B cell (primary cell): ENCODE measurements around the gene PPEF2. TPM values are rescaled to one million over a fixed set of nuclear protein-coding genes. Genes with fewer than 3 reads are reported as not detected.

Source experiments
- ATAC-seq: fragments of 200-7000 bp; cut with Tn5 transposase; one replicate; pipeline ENCODE4 v1.10.0; 2021; ENCODE audit warnings: low read depth, mild to moderate bottlenecking, moderate number of reproducible peaks, moderate library complexity
- CTCF ChIA-PET: fragments of 350-600 bp; sonication (Branson Sonifier 250); formaldehyde crosslinking; loops from one replicate; lab custom pipeline; 2021; ENCODE audit warnings: antibody characterized with exemption, inconsistent platforms; lab: Charles Lee
- POLR2A ChIA-PET: fragments of 350-600 bp; sonication (Branson Sonifier 250); formaldehyde crosslinking; loops from one replicate; lab custom pipeline; 2021; ENCODE audit warnings: antibody characterized with exemption; lab: Charles Lee
- DNase-seq: peaks from one replicate; pipeline ENCODE4 v3.0.0; 2013
- H2AFZ ChIP-seq: 2 replicates; pipeline ENCODE4 v1.6.1; 2012; ENCODE audit warnings: mild to moderate bottlenecking, low read depth, low read length; ENCODE audit not compliant: insufficient read depth, poor library complexity, severe bottlenecking
- H3K27ac ChIP-seq, 2 donors: 1 replicate in 1 of 2; 2 replicates in 1 of 2; pipeline ENCODE4 v1.5.1; 2012 to 2013; ENCODE audit warnings: low read length in 2 of 2, mild to moderate bottlenecking in 2 of 2, moderate library complexity in 1 of 2
- H3K27me3 ChIP-seq, 4 experiments: fragments of 200-600 bp in 1 of 4; sonication (generic) in 1 of 4; replicated peaks in 1 of 4; 1 replicate in 2 of 4; 2 replicates in 2 of 4; pipeline versions ENCODE4 v1.6.1 to v1.7.0; 2013 to 2016; ENCODE audit warnings: low read length in 3 of 4, mild to moderate bottlenecking in 2 of 4, mixed read lengths in 1 of 4, moderate library complexity in 1 of 4; ENCODE audit not compliant: insufficient read depth in 4 of 4, control insufficient read depth in 3 of 4; ENCODE audit errors: control extremely low read depth in 1 of 4
- H3K36me3 ChIP-seq, 2 experiments: replicated peaks in 1 of 2; 1 replicate in 1 of 2; 2 replicates in 1 of 2; pipeline versions ENCODE4 v1.6.1 to v1.7.1; 2013; ENCODE audit warnings: low read length in 1 of 2; ENCODE audit not compliant: insufficient read depth in 2 of 2, control insufficient read depth in 1 of 2; ENCODE audit errors: control extremely low read depth in 1 of 2, extremely low read depth in 1 of 2
- H3K4me1 ChIP-seq, 2 donors: fragments of 200-600 bp in 1 of 2; sonication (generic) in 1 of 2; 1 replicate in 1 of 2; 2 replicates in 1 of 2; pipeline versions ENCODE4 v1.5.1 to v1.6.1; 2013 to 2017; ENCODE audit warnings: low read length in 2 of 2; ENCODE audit not compliant: control insufficient read depth in 2 of 2, insufficient read depth in 2 of 2
- H3K4me2 ChIP-seq: replicated peaks from 2 replicates; pipeline ENCODE3; 2012; ENCODE audit warnings: mild to moderate bottlenecking, low read depth, low read length; ENCODE audit not compliant: poor library complexity, severe bottlenecking
- H3K4me3 ChIP-seq, 5 experiments: fragments of 200-600 bp in 1 of 5; sonication (generic) in 1 of 5; 1 replicate in 3 of 5; 2 replicates in 2 of 5; pipeline versions ENCODE4 v1.5.1 to v1.7.0; 2011 to 2016; ENCODE audit warnings: low read length in 4 of 5, mild to moderate bottlenecking in 4 of 5, low read depth in 2 of 5, control low read depth in 1 of 5, moderate library complexity in 1 of 5; ENCODE audit not compliant: insufficient read depth in 1 of 5; ENCODE audit errors: control extremely low read depth in 1 of 5, extremely low read depth in 1 of 5
- H3K79me2 ChIP-seq: fragments of 200-600 bp; sonication (generic); one replicate; pipeline ENCODE4 v1.6.0; 2016; ENCODE audit warnings: low read length; ENCODE audit not compliant: control insufficient read depth, insufficient read depth
- H3K9ac ChIP-seq: fragments of 200-600 bp; sonication (generic); 2 replicates; pipeline ENCODE4 v1.6.1; 2017; ENCODE audit warnings: mild to moderate bottlenecking, low read length, moderate library complexity
- H3K9me3 ChIP-seq, 3 donors: one replicate each; pipeline versions ENCODE4 v1.6.1 to v1.7.1; 2013; ENCODE audit warnings: low read length in 2 of 3; ENCODE audit not compliant: control insufficient read depth in 2 of 3, insufficient read depth in 1 of 3; ENCODE audit errors: control extremely low read depth in 1 of 3
- H4K20me1 ChIP-seq: 2 replicates; pipeline ENCODE4 v1.6.0; 2012; ENCODE audit warnings: mild to moderate bottlenecking, low read length; ENCODE audit not compliant: insufficient read depth, control insufficient read depth, poor library complexity, severe bottlenecking
- H3K27ac Mint-ChIP-seq: one replicate; pipeline ENCODE4 v1.8.0; 2021; ENCODE audit warnings: mixed read lengths
- H3K27me3 Mint-ChIP-seq: one replicate; pipeline ENCODE4 v1.8.0; 2021; ENCODE audit warnings: mixed read lengths
- H3K4me1 Mint-ChIP-seq: one replicate; pipeline ENCODE4 v1.8.0; 2021; ENCODE audit warnings: mixed read lengths
- H3K4me3 Mint-ChIP-seq: one replicate; pipeline ENCODE4 v1.8.0; 2021; ENCODE audit warnings: mixed read lengths
- H3K9me3 Mint-ChIP-seq: one replicate; pipeline ENCODE4 v1.8.0; 2022; ENCODE audit warnings: mixed read lengths; ENCODE audit not compliant: insufficient read depth
- EZH2 ChIP-seq: IDR thresholded peaks from 2 replicates; pipeline ENCODE4 v1.6.1; 2012; ENCODE audit warnings: borderline replicate concordance, low read depth, mild to moderate bottlenecking, moderate library complexity, low read length; ENCODE audit not compliant: insufficient read depth, poor library complexity, severe bottlenecking
- WGBS: methylation state at CpG from one replicate; pipeline ENCODE4 v1.1.5; 2013; ENCODE audit warnings: missing lambda C conversion rate; ENCODE audit not compliant: insufficient coverage; 5-methylcytosine and 5-hydroxymethylcytosine counted together
- intact Hi-C: fragments of 100-400 bp; cut with micrococcal nuclease; formaldehyde crosslinking; loops from one replicate; pipeline ENCODE4 v1.10.0; 2022
- polyA plus RNA-seq: library from polyadenylated mRNA; depleted of rRNA; stranded (reverse); fragments of >200 nt; gene quantifications from 2 replicates; pipeline ENCODE4 v1.2.3, GENCODE V29; 2012
- total RNA-seq, 2 donors: library from RNA; stranded (reverse); fragments of 120-200 nt in 1 of 2; gene quantifications; 1 replicate in 1 of 2; 2 replicates in 1 of 2; pipeline versions ENCODE4 v1.2.3 to v1.2.4, GENCODE V29; 2013 to 2022
- TF ChIP-seq, protein P1 (sequence below): fragments of 200-600 bp; IDR thresholded peaks from one replicate; pipeline ENCODE4 v1.8.0; 2022; ENCODE audit warnings: antibody characterized with exemption, mild to moderate bottlenecking

Gene PPEF2
- total and polyA plus RNA-seq, 2 donors (not counting 1 experiment from before 2014, with no cell fraction given), result 0.07 to 0.10 TPM

DNA sequence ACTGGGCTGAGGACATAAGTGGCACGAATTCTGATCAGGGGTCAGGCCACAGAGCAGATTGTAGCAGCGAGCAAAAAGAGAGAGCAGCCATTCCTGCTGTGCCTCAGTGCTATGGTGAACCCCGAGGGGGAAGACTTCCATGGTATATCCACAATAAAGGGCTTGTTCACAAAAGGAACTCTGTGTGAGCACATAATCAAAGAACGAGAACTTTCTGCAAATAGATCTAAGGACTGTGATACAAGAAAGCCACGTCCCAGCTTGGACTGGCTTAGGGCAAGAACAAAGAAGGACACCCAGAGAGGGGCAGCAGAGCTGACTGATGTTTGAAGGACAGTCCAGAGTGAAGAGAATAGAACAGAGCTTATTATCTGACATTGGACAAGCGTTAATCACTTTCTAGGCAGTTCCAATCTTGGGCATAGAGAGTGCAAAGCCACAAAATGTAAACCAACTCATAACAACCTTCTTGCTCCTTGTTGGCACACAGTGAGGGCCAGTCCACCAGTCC lies 24.0 kb downstream of the PPEF2 start:
- ATAC-seq (no peak), DNase-seq (no peak)
- Histone ChIP-seq H3K4me3 (no peak overlapping the region), H3K79me2 (no peaks in the 10 kb centered on the region), H3K9me3 (no peaks in the 10 kb centered on the region), H3K4me1 (no peaks in the 10 kb centered on the region), H3K4me2 (no peak overlapping the region), H3K27ac (no peak overlapping the region), H2AFZ (no peak overlapping the region), H3K9ac (no peak overlapping the region), H3K27me3 (no peaks in the 10 kb centered on the region), H3K36me3 (no peaks in the 10 kb centered on the region), H4K20me1 (no peaks in the 10 kb centered on the region)
- POLR2A ChIA-PET, result no interaction called here
- Mint-ChIP-seq H3K4me1 (no peaks in the 10 kb centered on the region), H3K27ac (no peak overlapping the region), H3K9me3 (no peaks in the 10 kb centered on the region), H3K4me3 (no peak overlapping the region), H3K27me3 (peaks cover 18% of the 10 kb centered on the region)
- WGBS, result 66% methylated on average over 6 of the region's 6 CpGs
- no peak for TF ChIP-seq EZH2
- TF ChIP-seq, protein P1, sequence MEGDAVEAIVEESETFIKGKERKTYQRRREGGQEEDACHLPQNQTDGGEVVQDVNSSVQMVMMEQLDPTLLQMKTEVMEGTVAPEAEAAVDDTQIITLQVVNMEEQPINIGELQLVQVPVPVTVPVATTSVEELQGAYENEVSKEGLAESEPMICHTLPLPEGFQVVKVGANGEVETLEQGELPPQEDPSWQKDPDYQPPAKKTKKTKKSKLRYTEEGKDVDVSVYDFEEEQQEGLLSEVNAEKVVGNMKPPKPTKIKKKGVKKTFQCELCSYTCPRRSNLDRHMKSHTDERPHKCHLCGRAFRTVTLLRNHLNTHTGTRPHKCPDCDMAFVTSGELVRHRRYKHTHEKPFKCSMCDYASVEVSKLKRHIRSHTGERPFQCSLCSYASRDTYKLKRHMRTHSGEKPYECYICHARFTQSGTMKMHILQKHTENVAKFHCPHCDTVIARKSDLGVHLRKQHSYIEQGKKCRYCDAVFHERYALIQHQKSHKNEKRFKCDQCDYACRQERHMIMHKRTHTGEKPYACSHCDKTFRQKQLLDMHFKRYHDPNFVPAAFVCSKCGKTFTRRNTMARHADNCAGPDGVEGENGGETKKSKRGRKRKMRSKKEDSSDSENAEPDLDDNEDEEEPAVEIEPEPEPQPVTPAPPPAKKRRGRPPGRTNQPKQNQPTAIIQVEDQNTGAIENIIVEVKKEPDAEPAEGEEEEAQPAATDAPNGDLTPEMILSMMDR, result no peak
- intact Hi-C loops, result no loop called here
- CTCF ChIA-PET, result interaction anchor here (1.0 kb wide), 1 partner anchor 30 kb away, joined by 3 read pairs; no protein-coding TSS in a partner anchor

GRCh38 chr4:75876218-75876617 lies 26.0 kb downstream of the PPEF2 start:
- no peak overlapping the region for H3K9ac ChIP-seq
- Mint-ChIP-seq H3K27ac (no peak overlapping the region), H3K4me1 (no peaks in the 10 kb centered on the region), H3K4me3 (no peak overlapping the region), H3K9me3 (no peaks in the 10 kb centered on the region), H3K27me3 (peaks cover 11% of the 10 kb centered on the region)
- WGBS, result 96% methylated on average over 18 of the region's 18 CpGs
- no peak overlapping the region for H3K27ac ChIP-seq
- H3K4me3 ChIP-seq, result no peak overlapping the region
- no peak overlapping the region for H2AFZ ChIP-seq
- DNase-seq (no peak), ATAC-seq (no peak)
- no peaks in the 10 kb centered on the region for H4K20me1 ChIP-seq
- no peaks in the 10 kb centered on the region for H3K27me3 ChIP-seq
- ChIA-PET POLR2A (no interaction called here), CTCF (no interaction called here)
- H3K36me3 ChIP-seq, result no peaks in the 10 kb centered on the region
- H3K4me2 ChIP-seq, result no peak overlapping the region
- TF ChIP-seq, protein P1, result no peak
- TF ChIP-seq EZH2, result no peak
- H3K9me3 ChIP-seq, result no peaks in the 10 kb centered on the region
- H3K79me2 ChIP-seq, result no peaks in the 10 kb centered on the region
- intact Hi-C loops, result no loop called here
- H3K4me1 ChIP-seq, result no peaks in the 10 kb centered on the region
